Left forelimb (tissue), 1 donor: Measurements from ENCODE around the gene MAPK8IP3.

Source experiments
- DNase-seq: peaks from one replicate; pipeline ENCODE4 v3.0.0-alpha.2; 2018; ENCODE audit warnings: low spot score

The MAPK8IP3 gene

DNA sequence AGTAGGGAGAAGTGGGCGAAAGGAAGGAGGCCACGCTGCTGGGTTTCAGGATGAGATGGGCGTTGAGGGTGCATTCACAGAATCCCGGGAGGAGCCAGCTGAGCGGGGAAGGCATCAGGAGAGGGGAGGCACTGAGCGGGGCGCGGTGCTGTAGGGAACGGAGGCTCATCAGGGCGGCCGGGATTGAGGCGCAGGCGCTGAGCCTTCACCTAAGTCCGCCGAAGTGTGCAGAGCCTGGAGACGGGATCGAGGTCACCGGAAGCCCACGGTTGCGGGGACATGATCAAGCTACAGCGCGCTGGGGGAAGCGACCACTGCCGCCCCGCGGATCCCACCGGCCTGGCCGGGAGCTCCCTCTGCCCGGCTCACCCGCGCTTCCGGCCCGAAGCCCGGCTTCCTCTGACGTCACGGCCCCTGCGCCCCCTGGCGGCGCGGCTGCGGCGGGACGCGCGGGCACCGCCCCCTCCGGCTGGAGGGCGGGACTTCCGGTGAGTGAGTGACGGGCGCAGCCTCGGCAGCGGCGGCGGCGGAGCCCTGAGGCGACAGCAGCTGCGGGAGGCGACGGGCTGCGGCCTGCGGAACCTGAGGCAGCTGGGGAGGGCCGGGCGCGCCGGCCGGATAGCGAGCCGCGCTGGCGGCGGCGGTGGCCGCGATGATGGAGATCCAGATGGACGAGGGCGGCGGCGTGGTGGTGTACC is at the start of gene MAPK8IP3:
MAPK8IP3 (plus strand) TSS at position 508 of the 698 bp plus-strand sequence; CDS start at position 653, 145 bp downstream.
- peak; percentile 99 for DNase-seq

GRCh38 chr16:1656808-1657617 is 49.0 kb upstream of the MAPK8IP3 start:
- no peak for DNase-seq

- DNase-seq: no peak
These were observed 48.2 kb upstream of the MAPK8IP3 start for GRCh38 chr16:1657841-1658240.

- no peak for DNase-seq
These were observed 47.0 kb upstream of the MAPK8IP3 start for GRCh38 chr16:1659031-1659430.

DNA sequence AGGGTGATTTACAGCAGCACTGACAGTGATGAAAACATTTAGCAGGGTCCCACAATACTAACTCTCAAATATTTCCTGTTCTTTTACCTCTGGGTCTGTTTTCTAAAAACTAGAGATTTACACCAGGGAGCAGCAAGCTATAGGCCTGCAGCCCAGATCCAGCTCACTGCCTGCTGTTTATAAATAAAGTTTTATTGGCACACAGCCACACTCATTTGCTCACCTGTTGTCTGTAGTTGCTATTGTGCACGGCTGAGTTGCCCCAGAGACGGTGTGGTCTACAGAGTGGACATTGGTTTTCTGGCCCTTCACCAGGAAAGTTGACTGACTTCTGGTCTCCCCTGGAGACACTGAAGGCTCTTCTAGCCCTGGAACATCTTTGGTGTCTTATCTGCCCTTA is 44.2 kb upstream of the MAPK8IP3 start:
- DNase-seq: no peak

- no peak for DNase-seq
These were observed 43.5 kb upstream of the MAPK8IP3 start for GRCh38 chr16:1662543-1662942.

- no peak for DNase-seq
These were observed 40.2 kb upstream of the MAPK8IP3 start for GRCh38 chr16:1665829-1666228.

DNA sequence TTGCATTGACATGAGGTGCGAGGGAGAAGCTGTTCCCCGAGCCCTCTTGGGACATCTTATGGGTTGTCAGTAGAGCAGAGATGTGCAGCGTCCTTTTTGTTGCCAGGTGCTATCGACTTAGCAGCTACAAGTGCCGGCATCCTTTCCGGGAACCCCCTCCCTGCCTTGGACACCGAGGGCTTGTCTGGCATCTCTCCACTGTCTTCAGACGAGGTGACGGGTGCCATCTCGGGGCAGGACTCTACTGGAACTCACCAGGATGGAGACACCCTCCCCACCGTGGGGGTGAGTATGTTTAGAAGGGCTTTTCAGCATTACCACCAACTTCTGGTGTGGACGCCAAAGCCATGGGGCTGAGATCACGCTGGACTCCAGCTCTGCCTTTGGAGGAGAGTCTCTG is 39.7 kb upstream of the MAPK8IP3 start:
- DNase-seq: no peak

GRCh38 chr16:1667271-1667670 is 38.7 kb upstream of the MAPK8IP3 start:
- DNase-seq: no peak

DNA sequence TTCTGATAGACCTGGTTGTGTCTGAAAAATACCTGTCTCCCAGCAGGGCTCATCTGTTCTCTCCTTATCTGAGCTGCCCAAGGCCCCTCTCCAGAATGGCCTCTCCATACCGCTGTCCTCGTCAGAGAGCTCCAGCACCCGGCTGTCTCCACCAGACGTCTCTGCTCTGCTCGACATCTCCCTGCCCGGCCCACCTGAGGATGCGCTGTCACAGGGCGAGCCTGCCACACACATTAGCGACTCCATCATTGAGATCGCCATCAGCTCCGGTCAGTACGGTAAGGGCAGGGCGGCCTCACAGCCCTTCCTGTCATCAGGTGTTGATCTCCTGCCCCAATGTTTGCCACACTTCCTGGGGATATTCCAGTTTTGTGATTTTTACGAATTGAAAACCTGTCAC is 38.1 kb upstream of the MAPK8IP3 start:
- DNase-seq: no peak

- no peak for DNase-seq
These were observed 37.2 kb upstream of the MAPK8IP3 start for GRCh38 chr16:1668612-1669319.

DNA sequence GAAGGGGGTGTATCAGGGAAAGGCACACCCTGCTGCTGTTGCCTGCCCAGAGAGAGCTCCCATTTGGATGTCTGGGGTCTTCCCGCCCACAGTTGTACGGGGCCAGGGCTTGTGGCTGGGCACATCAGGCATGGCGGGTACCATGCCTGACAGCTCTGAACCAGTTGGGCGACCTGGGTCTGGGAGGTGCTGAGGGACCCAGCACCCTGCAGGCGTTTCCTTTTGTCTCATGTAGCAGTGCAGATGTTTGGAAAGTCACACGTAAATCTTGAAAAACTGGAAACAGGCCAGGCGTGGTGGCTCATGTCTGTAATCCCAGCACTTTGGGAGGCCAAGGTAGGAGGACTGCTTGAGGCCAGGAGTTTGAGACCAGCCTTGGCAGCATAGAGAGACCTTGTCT is 36.3 kb upstream of the MAPK8IP3 start:
- DNase-seq: no peak

DNA sequence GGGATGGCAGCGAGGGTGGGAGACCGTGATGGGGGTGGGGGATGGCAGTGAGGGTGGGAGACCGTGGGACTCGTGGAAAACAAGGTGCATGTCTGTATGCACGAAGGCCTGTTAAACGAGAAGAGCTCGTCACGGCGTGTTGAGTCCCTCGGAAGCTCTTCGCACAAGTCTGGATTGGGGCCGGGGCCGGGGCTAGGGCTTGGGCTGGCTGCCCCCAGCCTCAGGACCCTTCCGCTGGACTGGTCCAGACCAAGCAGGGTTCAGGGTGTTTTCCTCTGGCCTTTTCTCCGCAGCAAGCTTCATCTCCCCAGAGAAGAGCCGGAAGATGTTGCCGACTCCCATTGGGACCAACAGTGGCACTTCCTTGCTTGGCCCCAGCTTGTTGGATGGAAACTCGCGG is 35.6 kb upstream of the MAPK8IP3 start:
- DNase-seq: no peak

GRCh38 chr16:1670866-1671265 is 35.1 kb upstream of the MAPK8IP3 start:
- DNase-seq: no peak

- DNase-seq: no peak
These were observed 32.4 kb upstream of the MAPK8IP3 start for GRCh38 chr16:1673424-1674151.

GRCh38 chr16:1674306-1674705 is 31.7 kb upstream of the MAPK8IP3 start:
- no peak for DNase-seq

- no peak for DNase-seq
These were observed 31.0 kb upstream of the MAPK8IP3 start for GRCh38 chr16:1674751-1675664.

- DNase-seq: no peak
These were observed 29.3 kb upstream of the MAPK8IP3 start for GRCh38 chr16:1676661-1677060.

DNA sequence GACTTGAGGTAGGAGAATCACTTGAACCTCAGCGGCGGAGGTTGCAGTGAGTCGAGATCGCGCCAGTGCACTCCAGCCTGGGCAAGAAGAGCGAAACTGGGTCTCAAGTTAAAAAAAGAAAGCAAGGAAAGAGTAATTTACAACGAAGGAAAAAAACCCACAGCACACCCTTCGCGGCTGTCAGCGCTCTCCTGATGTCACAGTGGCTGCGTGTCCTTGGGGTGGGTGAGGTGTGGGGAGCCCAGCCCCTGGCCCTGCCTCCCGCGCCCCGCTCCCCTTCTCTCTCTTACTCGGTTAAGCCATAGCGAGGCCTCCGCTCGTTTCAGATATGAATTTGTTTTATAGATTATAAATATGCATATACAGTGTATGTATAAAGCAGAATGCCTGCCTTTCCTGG is 28.7 kb upstream of the MAPK8IP3 start:
- DNase-seq: no peak

GRCh38 chr16:1677942-1678499 is 28.0 kb upstream of the MAPK8IP3 start, which contains the start of gene JPT2:
Gene JPT2 (plus strand): TSS chr16:1678279. CDS start chr16:1678313, 34 bp downstream.
- peak; percentile 96 for DNase-seq
